ENCODE results near the gene RNF223. TPM values are rescaled to one million over a fixed set of nuclear protein-coding genes. Genes with fewer than 3 reads are reported as not detected.

Gene RNF223
- total RNA-seq, 1 experiment from 2014 or later, result 6.3 TPM

DNA sequence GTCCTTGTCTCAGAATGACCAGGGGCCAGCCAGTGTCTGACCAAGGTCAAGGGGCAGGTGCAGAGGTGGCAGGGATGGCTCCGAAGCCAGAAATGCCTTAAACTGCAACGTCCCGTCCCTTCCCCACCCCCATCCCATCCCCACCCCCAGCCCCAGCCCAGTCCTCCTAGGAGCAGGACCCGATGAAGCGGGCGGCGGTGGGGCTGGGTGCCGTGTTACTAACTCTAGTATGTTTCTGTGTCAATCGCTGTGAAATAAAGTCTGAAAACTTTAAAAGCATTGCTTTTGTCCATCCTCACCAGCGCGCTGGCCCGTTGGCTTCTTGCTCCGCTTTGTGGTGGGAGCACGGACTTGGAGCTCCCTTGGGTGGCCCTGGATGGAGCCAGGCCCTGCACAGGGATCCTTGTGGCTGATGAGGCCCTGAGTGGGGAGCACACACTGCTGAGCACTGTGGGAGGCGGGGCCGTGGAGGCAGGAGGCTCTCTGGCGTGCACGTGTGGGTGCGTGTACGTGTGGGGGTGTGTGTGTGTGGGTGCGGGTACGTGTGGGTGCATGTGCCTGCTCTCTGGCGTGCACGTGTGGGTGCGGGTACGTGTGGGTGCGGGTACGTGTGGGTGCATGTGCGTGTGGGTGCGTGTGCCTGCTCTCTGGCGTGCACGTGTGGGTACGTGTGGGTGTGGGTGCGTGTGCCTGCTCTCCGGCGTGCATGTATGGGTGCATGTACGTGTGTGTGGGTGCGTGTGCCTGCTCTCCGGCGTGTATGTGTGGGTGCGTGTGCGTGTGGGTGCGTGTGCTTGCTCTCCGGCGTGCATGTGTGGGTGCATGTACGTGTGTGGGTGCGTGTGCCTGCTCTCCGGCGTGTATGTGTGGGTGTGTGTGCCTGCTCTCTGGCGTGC lies 18.0 kb downstream of the RNF223 start:
- Histone ChIP-seq H3K4me1 (ENCODE audit: control insufficient read depth in 1 of 2, insufficient read depth in 2 of 2, low read length in 2 of 2) (peaks cover 10 to 30% of the 10 kb centered on the region in 2 experiments), H3K4me3 (replicated peaks in 1 of 2; ENCODE audit: low read depth in 1 of 2, low read length in 2 of 2) (no peak overlapping the region), H3K27ac (ENCODE audit: low read depth, low read length) (no peak overlapping the region), H4K20me1 (ENCODE audit: insufficient read depth) (no peaks in the 10 kb centered on the region), H3K4me2 (ENCODE audit: low read length) (no peak overlapping the region), H3K9me3 (ENCODE audit: control insufficient read depth in 1 of 2, insufficient read depth in 1 of 2, low read depth in 1 of 2, low read length in 2 of 2) (no peaks in the 10 kb centered on the region), H3K9me2 (ENCODE audit: insufficient read depth) (no peaks in the 10 kb centered on the region), H2AFZ (ENCODE audit: low read depth, low read length, poor library complexity, severe bottlenecking) (no peak overlapping the region), H3K9ac (ENCODE audit: low read length) (no peak overlapping the region), H3K79me2 (ENCODE audit: insufficient read depth, low read length) (no peaks in the 10 kb centered on the region), H3K36me3 (ENCODE audit: control insufficient read depth in 1 of 2, insufficient read depth in 2 of 2, low read length in 2 of 2) (peaks cover 10 to 22% of the 10 kb centered on the region in 2 experiments; a peak in 3 of 4 replicates), H3K27me3 (ENCODE audit: insufficient read depth, low read length) (no peaks in the 10 kb centered on the region)
- no TSS peak for BruUV-seq (replicated peaks)
- DNase-seq (ENCODE audit: low read depth, low spot score) (no peak), ATAC-seq (no peak)
- CTCF ChIA-PET, result no interaction called here
- RAD21 ChIA-PET (ENCODE audit: low non-redundant PET in 1 of 2, low total read pairs in 2 of 2, uncharacterized antibody in 2 of 2, unreplicated experiment in 2 of 2), result no interaction called here
- intact Hi-C loops (cut with micrococcal nuclease), result no loop called here
- POLR2A ChIA-PET, result no interaction called here
- TF ChIP-seq FOSL1 (IDR thresholded peaks at IDR 0.05; ENCODE audit: low read depth), result no peak

DNA sequence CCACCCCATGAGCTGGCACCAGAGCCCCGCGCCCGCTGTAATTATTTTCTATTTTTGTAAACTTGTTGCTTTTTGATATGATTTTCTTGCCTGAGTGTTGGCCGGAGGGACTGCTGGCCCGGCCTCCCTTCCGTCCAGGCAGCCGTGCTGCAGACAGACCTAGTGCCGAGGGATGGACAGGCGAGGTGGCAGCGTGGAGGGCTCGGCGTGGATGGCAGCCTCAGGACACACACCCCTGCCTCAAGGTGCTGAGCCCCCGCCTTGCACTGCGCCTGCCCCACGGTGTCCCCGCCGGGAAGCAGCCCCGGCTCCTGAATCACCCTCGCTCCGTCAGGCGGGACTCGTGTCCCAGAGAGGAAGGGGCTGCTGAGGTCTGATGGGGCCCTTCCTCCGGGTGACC lies 19.1 kb downstream of the RNF223 start:
- TF ChIP-seq SIN3A (IDR thresholded peaks at IDR 0.05; ENCODE audit: low read depth), result no peak
- peaks cover 9 to 21% of the 10 kb centered on the region in 2 experiments for H3K4me1 ChIP-seq (ENCODE audit: control insufficient read depth in 1 of 2, insufficient read depth in 2 of 2, low read length in 2 of 2)
- no peak overlapping the region for H3K4me3 ChIP-seq (replicated peaks in 1 of 2; ENCODE audit: low read depth in 1 of 2, low read length in 2 of 2)
- no peaks in the 10 kb centered on the region for H3K79me2 ChIP-seq (ENCODE audit: insufficient read depth, low read length)
- ChIA-PET POLR2A (no interaction called here), RAD21 (ENCODE audit: low non-redundant PET in 1 of 2, low total read pairs in 2 of 2, uncharacterized antibody in 2 of 2, unreplicated experiment in 2 of 2) (no interaction called here), CTCF (no interaction called here)
- H3K27me3 ChIP-seq (ENCODE audit: insufficient read depth, low read length), result no peaks in the 10 kb centered on the region
- no peak overlapping the region for H2AFZ ChIP-seq (ENCODE audit: low read depth, low read length, poor library complexity, severe bottlenecking)
- no peak overlapping the region for H3K4me2 ChIP-seq (ENCODE audit: low read length)
- no peak overlapping the region for H3K9ac ChIP-seq (ENCODE audit: low read length)
- BruUV-seq (replicated peaks), result no TSS peak
- ATAC-seq (no peak), DNase-seq (ENCODE audit: low read depth, low spot score) (no peak)
- H3K9me3 ChIP-seq (ENCODE audit: control insufficient read depth in 1 of 2, insufficient read depth in 1 of 2, low read depth in 1 of 2, low read length in 2 of 2), result no peaks in the 10 kb centered on the region
- intact Hi-C loops (cut with micrococcal nuclease), result no loop called here
- H3K9me2 ChIP-seq (ENCODE audit: insufficient read depth), result no peaks in the 10 kb centered on the region
- H3K27ac ChIP-seq (ENCODE audit: low read depth, low read length), result no peak overlapping the region
- peaks cover 10 to 22% of the 10 kb centered on the region in 2 experiments; a peak in 3 of 4 replicates for H3K36me3 ChIP-seq (ENCODE audit: control insufficient read depth in 1 of 2, insufficient read depth in 2 of 2, low read length in 2 of 2)
- no peaks in the 10 kb centered on the region for H4K20me1 ChIP-seq (ENCODE audit: insufficient read depth)
